ENCODE measurements around the gene CCT6A. TPM values are rescaled to one million over a fixed set of nuclear protein-coding genes. Genes with fewer than 3 reads are reported as not detected.
A peak's percentile ranks its signal among the peaks of the same experiment; 100 is the strongest.

The CCT6A gene
- total and polyA plus RNA-seq, 9 of the 15 experiments (the other 6 are each of a cell fraction or from before 2014, with no cell fraction given) = 244 to 708 (median 387) TPM

- TF ChIP-seq, protein P1, sequence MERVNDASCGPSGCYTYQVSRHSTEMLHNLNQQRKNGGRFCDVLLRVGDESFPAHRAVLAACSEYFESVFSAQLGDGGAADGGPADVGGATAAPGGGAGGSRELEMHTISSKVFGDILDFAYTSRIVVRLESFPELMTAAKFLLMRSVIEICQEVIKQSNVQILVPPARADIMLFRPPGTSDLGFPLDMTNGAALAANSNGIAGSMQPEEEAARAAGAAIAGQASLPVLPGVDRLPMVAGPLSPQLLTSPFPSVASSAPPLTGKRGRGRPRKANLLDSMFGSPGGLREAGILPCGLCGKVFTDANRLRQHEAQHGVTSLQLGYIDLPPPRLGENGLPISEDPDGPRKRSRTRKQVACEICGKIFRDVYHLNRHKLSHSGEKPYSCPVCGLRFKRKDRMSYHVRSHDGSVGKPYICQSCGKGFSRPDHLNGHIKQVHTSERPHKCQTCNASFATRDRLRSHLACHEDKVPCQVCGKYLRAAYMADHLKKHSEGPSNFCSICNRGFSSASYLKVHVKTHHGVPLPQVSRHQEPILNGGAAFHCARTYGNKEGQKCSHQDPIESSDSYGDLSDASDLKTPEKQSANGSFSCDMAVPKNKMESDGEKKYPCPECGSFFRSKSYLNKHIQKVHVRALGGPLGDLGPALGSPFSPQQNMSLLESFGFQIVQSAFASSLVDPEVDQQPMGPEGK (CRISPR knock-in tag; IDR thresholded peaks at IDR 0.05; ENCODE audit: borderline replicate concordance) = no peak
- no peak for TF ChIP-seq SRSF1 (IDR thresholded peaks at IDR 0.05; ENCODE audit: low read depth, low read length)
- TF ChIP-seq UBTF (IDR thresholded peaks at IDR 0.05; ENCODE audit: borderline replicate concordance in 1 of 2, low read depth in 2 of 2, low read length in 2 of 2) = 0 out of 4 replicates have a peak, but pooled peaks of 1 of the 2 experiments have one; percentile 48
- TF ChIP-seq HMGXB4 (CRISPR knock-in tag; IDR thresholded peaks at IDR 0.05) = peak; percentile 60; the same call in 1 of the 2 replicates
- no peak for TF ChIP-seq HNRNPUL1 (IDR thresholded peaks at IDR 0.05; ENCODE audit: low read length)
- no peak for TF ChIP-seq CHCHD3 (CRISPR knock-in tag; IDR thresholded peaks at IDR 0.05)
- no peak for TF ChIP-seq NFATC3 (IDR thresholded peaks at IDR 0.05)
- no peak for TF ChIP-seq ZNF77 (CRISPR knock-in tag; IDR thresholded peaks at IDR 0.05)
- TF ChIP-seq PHB2 (IDR thresholded peaks at IDR 0.05; ENCODE audit: low read depth) = no peak
- peak; percentile 85 to 88 for TF ChIP-seq NRF1 (conservative IDR thresholded peaks at IDR 0.05 in 1 of 2, IDR thresholded peaks at IDR 0.05 in 1 of 2)
- no peak for TF ChIP-seq ZNF146 (CRISPR knock-in tag; IDR thresholded peaks at IDR 0.05; ENCODE audit: unreplicated experiment)
- TF ChIP-seq MED1 (CRISPR knock-in tag; IDR thresholded peaks at IDR 0.05; ENCODE audit: borderline replicate concordance) = no peak
- no peak for TF ChIP-seq TEAD2 (tag; IDR thresholded peaks at IDR 0.05)
- no peak; the same call in 1 of the 2 replicates for TF ChIP-seq NBN (IDR thresholded peaks at IDR 0.05; ENCODE audit: low read depth)
- no peak for TF ChIP-seq ZNF239 (CRISPR knock-in tag; IDR thresholded peaks at IDR 0.05)
- peak; percentile 54 for TF ChIP-seq SP2 (IDR thresholded peaks at IDR 0.05; ENCODE audit: extremely low read depth, low read depth, low read length, poor library complexity, severe bottlenecking)
- TF ChIP-seq SNIP1 (IDR thresholded peaks at IDR 0.05; ENCODE audit: low read depth) = no peak
- no peak for TF ChIP-seq ZNF668 (CRISPR knock-in tag; IDR thresholded peaks at IDR 0.05)
- no peak for TF ChIP-seq BRCA1 (IDR thresholded peaks at IDR 0.05)
- TF ChIP-seq BRCA1 (CRISPR knock-in tag; IDR thresholded peaks at IDR 0.05) = no peak
- no peak for TF ChIP-seq SETDB1 (IDR thresholded peaks at IDR 0.05; ENCODE audit: low read length)
- no peak for TF ChIP-seq ZNF274 (IDR thresholded peaks at IDR 0.05; ENCODE audit: borderline replicate concordance, low read depth, low read length)
- TF ChIP-seq ZNF184 (CRISPR knock-in tag; IDR thresholded peaks at IDR 0.05) = no peak
Observed at GRCh38 chr7:56051339-56052191, at the start of gene CCT6A, which contains the start of gene PSPH (continued).
